ENCODE data around the gene PLCD1.

DNA sequence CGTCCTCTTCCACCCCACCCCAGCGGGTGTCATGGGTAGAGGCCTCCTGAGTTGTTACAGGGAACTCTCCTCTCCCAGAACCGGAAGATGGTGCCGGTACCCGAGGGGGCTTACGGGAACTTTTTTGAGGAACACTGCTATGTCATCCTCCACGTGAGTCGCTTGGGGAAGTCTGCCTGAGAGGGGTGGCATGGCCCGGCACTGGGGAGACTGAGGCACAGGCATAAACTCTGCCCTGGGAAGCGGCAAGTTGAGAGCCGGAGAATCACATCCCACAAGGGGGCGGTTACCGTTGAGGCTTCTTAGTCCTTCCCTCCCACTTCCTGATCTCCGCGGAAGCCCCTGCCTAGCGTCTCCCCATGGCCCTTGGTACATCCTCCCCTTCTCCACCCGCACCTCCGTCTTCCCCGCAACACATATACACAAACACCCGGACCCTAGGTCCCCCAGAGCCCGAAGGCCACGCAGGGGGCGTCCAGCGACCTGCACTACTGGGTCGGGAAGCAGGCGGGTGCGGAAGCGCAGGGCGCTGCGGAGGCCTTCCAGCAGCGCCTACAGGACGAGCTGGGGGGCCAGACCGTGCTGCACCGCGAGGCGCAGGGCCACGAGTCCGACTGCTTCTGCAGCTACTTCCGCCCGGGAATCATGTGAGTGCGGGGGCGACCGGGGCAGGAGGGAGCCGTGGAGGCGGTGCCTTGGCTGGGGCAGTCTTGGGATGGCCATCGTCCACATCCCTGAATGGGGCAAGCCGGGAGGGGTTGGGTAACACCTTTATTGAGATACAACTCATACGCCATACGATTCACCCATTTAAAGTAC lies 35.4 kb downstream of the PLCD1 start:
- peak; percentile 94 for TF ChIP-seq POLR2A (IDR thresholded peaks at IDR 0.05; ENCODE audit: low read depth, low read length)
- peak; percentile 90 for TF ChIP-seq POLR2AphosphoS5 (IDR thresholded peaks at IDR 0.05; ENCODE audit: low read depth, low read length)
- TF ChIP-seq TAF1 (IDR thresholded peaks at IDR 0.05; ENCODE audit: borderline replicate concordance, low read depth, low read length): peak; percentile 84; the same call in 1 of the 2 replicates
